IMR-90 (cell line): Measurements from ENCODE around the gene AKAP9. TPM values are rescaled to one million over a fixed set of nuclear protein-coding genes. Genes with fewer than 3 reads are reported as not detected.

Source experiments
- ATAC-seq: fragments of 200-7000 bp; cut with Tn5 transposase; 2 replicates; pipeline ENCODE4 v1.9.1; 2020; ENCODE audit warnings: low read depth, mild to moderate bottlenecking, moderate library complexity
- BruUV-seq: library from RNA; stranded (reverse); fragments of 400-500 nt; replicated peaks from 2 replicates; lab custom pipeline; 2021; lab: Mats Ljungman, UMichigan
- CTCF ChIA-PET: fragments of 300-600 bp; formaldehyde crosslinking; extraction: SDS; loops from one replicate; lab custom pipeline; 2021; ENCODE audit warnings: antibody characterized with exemption; lab: Yijun Ruan, JAX
- POLR2A ChIA-PET: fragments of 300-600 bp; sonication (Branson Sonifier 250); formaldehyde crosslinking; loops from one replicate; lab custom pipeline; 2022; ENCODE audit warnings: antibody characterized with exemption; ENCODE audit not compliant: unreplicated experiment; lab: Charles Lee
- DNase-seq: peaks from one replicate; pipeline ENCODE4 v3.0.0; 2013
- H2AFZ ChIP-seq: replicated peaks from 2 replicates; pipeline ENCODE3; 2013; ENCODE audit warnings: low read length, mild to moderate bottlenecking; ENCODE audit not compliant: poor library complexity
- H2AK5ac ChIP-seq: 2 replicates; pipeline ENCODE4 v1.6.1; 2013; ENCODE audit warnings: low read depth, low read length, inconsistent platforms
- H2AK9ac ChIP-seq: replicated peaks from 2 replicates; pipeline ENCODE3; 2013; ENCODE audit warnings: mild to moderate bottlenecking, low read depth, low read length, moderate library complexity; ENCODE audit not compliant: poor library complexity
- H2BK120ac ChIP-seq: 2 replicates; pipeline ENCODE4 v1.6.1; 2013; ENCODE audit warnings: low read depth, low read length, inconsistent platforms
- H2BK15ac ChIP-seq: 3 replicates; pipeline ENCODE4 v1.6.1; 2013; ENCODE audit warnings: low read depth, low read length, inconsistent platforms
- H2BK20ac ChIP-seq: 2 replicates; pipeline ENCODE4 v1.6.1; 2013; ENCODE audit warnings: low read depth, mild to moderate bottlenecking, inconsistent platforms, low read length, moderate library complexity
- H2BK5ac ChIP-seq: 2 replicates; pipeline ENCODE4 v1.6.1; 2013; ENCODE audit warnings: mild to moderate bottlenecking, low read depth, low read length, inconsistent platforms; ENCODE audit not compliant: poor library complexity, severe bottlenecking
- H3K14ac ChIP-seq: replicated peaks from 2 replicates; pipeline ENCODE4 v1.6.1; 2013; ENCODE audit warnings: low read depth, low read length, inconsistent platforms
- H3K18ac ChIP-seq: 2 replicates; pipeline ENCODE4 v1.6.1; 2013; ENCODE audit warnings: low read depth, low read length, control low read depth
- H3K23ac ChIP-seq: 2 replicates; pipeline ENCODE4 v1.6.1; 2013; ENCODE audit warnings: low read depth, low read length, inconsistent platforms
- H3K27ac ChIP-seq: 2 replicates; pipeline ENCODE4 v1.5.1; 2013; ENCODE audit warnings: mild to moderate bottlenecking, control low read depth, low read length; ENCODE audit not compliant: insufficient read depth
- H3K27me3 ChIP-seq: 2 replicates; pipeline ENCODE4 v1.6.1; 2013; ENCODE audit warnings: low read length; ENCODE audit not compliant: control insufficient read depth, insufficient read depth
- H3K36me3 ChIP-seq: 2 replicates; pipeline ENCODE4 v1.6.1; 2013; ENCODE audit warnings: low read length, mixed read lengths; ENCODE audit not compliant: control insufficient read depth, insufficient read depth
- H3K4ac ChIP-seq: 2 replicates; pipeline ENCODE4 v1.6.1; 2013; ENCODE audit warnings: low read depth, low read length, inconsistent platforms
- H3K4me1 ChIP-seq: 2 replicates; pipeline ENCODE4 v1.6.1; 2013; ENCODE audit warnings: low read length, mixed read lengths; ENCODE audit not compliant: control insufficient read depth, insufficient read depth
- H3K4me2 ChIP-seq: 2 replicates; pipeline ENCODE4 v1.6.1; 2013; ENCODE audit warnings: low read depth, mild to moderate bottlenecking, control low read depth, low read length, moderate library complexity
- H3K4me3 ChIP-seq: 2 replicates; pipeline ENCODE4 v1.5.1; 2013; ENCODE audit warnings: low read depth, mild to moderate bottlenecking, control low read depth, low read length, moderate library complexity; ENCODE audit not compliant: insufficient read depth
- H3K56ac ChIP-seq: 2 replicates; pipeline ENCODE4 v1.6.1; 2013; ENCODE audit warnings: low read length, inconsistent platforms; ENCODE audit not compliant: insufficient read depth; ENCODE audit errors: extremely low read depth
- H3K79me1 ChIP-seq, 2 experiments: 2 replicates each; pipeline ENCODE4 v1.6.1; 2013; ENCODE audit warnings: low read length in 2 of 2, inconsistent platforms in 1 of 2, low read depth in 1 of 2
- H3K9ac ChIP-seq: 2 replicates; pipeline ENCODE4 v1.6.1; 2013; ENCODE audit warnings: low read depth, low read length, control low read depth
- H3K9me1 ChIP-seq: 2 replicates; pipeline ENCODE4 v1.6.1; 2013; ENCODE audit warnings: low read length, inconsistent platforms; ENCODE audit not compliant: insufficient read depth
- H3K9me3 ChIP-seq: 2 replicates; pipeline ENCODE4 v1.6.1; 2013; ENCODE audit warnings: low read length; ENCODE audit not compliant: control insufficient read depth, insufficient read depth
- H4K20me1 ChIP-seq: 2 replicates; pipeline ENCODE4 v1.6.1; 2013; ENCODE audit warnings: low read length, inconsistent platforms; ENCODE audit not compliant: insufficient read depth
- H4K5ac ChIP-seq: 2 replicates; pipeline ENCODE4 v1.6.1; 2013; ENCODE audit warnings: mild to moderate bottlenecking, low read depth, low read length, control low read depth
- H4K8ac ChIP-seq, 2 experiments: 2 replicates each; pipeline ENCODE4 v1.6.1; 2013; ENCODE audit warnings: low read depth in 2 of 2, low read length in 2 of 2, control low read depth in 1 of 2, inconsistent platforms in 1 of 2
- H4K91ac ChIP-seq: 2 replicates; pipeline ENCODE4 v1.6.1; 2013; ENCODE audit warnings: low read depth, low read length, inconsistent platforms; ENCODE audit not compliant: insufficient read depth
- CEBPB ChIP-seq: IDR thresholded peaks from 2 replicates; pipeline ENCODE4 v1.6.1; 2012; ENCODE audit warnings: low read depth, low read length, improper control_type of control experiment
- CHD1 ChIP-seq: IDR thresholded peaks from 2 replicates; pipeline ENCODE4 v1.6.1; 2012; ENCODE audit warnings: low read depth, low read length, improper control_type of control experiment
- ELK1 ChIP-seq: fragments of 150-350 bp; IDR thresholded peaks from 2 replicates; pipeline ENCODE4 v1.6.1; 2016; ENCODE audit warnings: low read depth, mild to moderate bottlenecking, low read length, moderate library complexity, borderline replicate concordance
- MAFK ChIP-seq: IDR thresholded peaks from 2 replicates; pipeline ENCODE4 v1.6.1; 2012; ENCODE audit warnings: low read depth, low read length, improper control_type of control experiment
- POLR2A ChIP-seq: IDR thresholded peaks from 2 replicates; pipeline ENCODE4 v1.6.1; 2012; ENCODE audit warnings: mild to moderate bottlenecking, low read depth, low read length
- RAD21 ChIP-seq: IDR thresholded peaks from 2 replicates; pipeline ENCODE4 v1.6.1; 2012; ENCODE audit warnings: low read length, improper control_type of control experiment
- SMC3 ChIP-seq: fragments of 150-350 bp; IDR thresholded peaks from 2 replicates; pipeline ENCODE4 v1.6.1; 2016; ENCODE audit warnings: low read depth, mild to moderate bottlenecking, antibody characterized with exemption, low read length, moderate library complexity
- dilution Hi-C: fragments of 300-500 bp; cut with HindIII; formaldehyde crosslinking; loops from one replicate; pipeline ENCODE4 v1.14.3; 2018; ENCODE audit warnings: low sequenced_read_pairs; ENCODE audit not compliant: unreplicated experiment
- in situ Hi-C: fragments of 300-500 bp; cut with MboI; formaldehyde crosslinking; loops from 3 replicates; pipeline ENCODE4 v1.14.3; 2019; ENCODE audit warnings: low sequenced_read_pairs, inconsistent platforms, mixed read lengths
- intact Hi-C: fragments of 100-400 bp; cut with micrococcal nuclease; formaldehyde crosslinking; loops from 2 replicates; pipeline ENCODE4 v1.10.0; 2022
- polyA plus RNA-seq, 3 experiments: library from polyadenylated mRNA; depleted of rRNA; stranded (reverse); fragments of >200 nt; gene quantifications; 2 replicates each; pipeline ENCODE4 v1.2.3, GENCODE V29; 2012; ENCODE audit warnings: low replicate concordance in 1 of 3
- total RNA-seq: library from RNA; depleted of rRNA; stranded (reverse); fragments of >200 nt; gene quantifications from 2 replicates; pipeline ENCODE4 v1.2.3, GENCODE V29; 2012
- TF ChIP-seq, protein P1 (sequence below): fragments of 150-350 bp; IDR thresholded peaks from 2 replicates; pipeline ENCODE4 v1.6.1; 2017; ENCODE audit warnings: mild to moderate bottlenecking, antibody characterized with exemption, low read length, low read depth
- TF ChIP-seq, protein P2 (sequence below): conservative IDR thresholded peaks from 2 replicates; pipeline ENCODE4 v1.5.1; 2012; ENCODE audit warnings: mild to moderate bottlenecking, low read depth, low read length, improper control_type of control experiment

AKAP9 gene
- total and polyA plus RNA-seq, 2 of the 4 experiments (the other 2 are of a cell fraction), result 9.7 to 25.3 TPM

DNA sequence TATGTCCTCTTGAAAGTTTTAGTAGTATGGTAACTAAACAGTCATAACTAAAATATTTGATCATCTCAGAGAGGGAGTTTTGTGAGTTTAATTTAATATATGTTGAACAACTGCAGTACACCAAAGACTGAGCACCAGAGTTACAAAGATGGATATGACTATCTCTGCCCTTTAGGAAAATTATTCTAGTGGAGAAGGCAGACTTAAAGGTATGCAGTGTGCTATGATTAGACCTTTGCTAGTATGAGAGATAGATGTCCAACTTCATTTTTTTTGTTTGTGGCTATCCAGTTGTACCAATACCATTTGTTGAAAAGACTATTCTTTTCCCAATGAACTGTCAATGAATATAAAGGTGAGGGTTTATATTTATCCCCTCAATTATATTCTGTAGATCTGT lies 33.4 kb downstream of the AKAP9 start:
- no peak for ATAC-seq
- Histone ChIP-seq H3K4me2 (no peak overlapping the region), H2AK5ac (no peak overlapping the region), H3K4ac (no peak overlapping the region), H2BK20ac (no peak overlapping the region), H3K56ac (no peak overlapping the region), H4K91ac (no peak overlapping the region), H2AK9ac (no peak overlapping the region), H2BK120ac (no peak overlapping the region), H3K4me3 (no peak overlapping the region), H2BK15ac (no peak overlapping the region), H2BK5ac (no peak overlapping the region), H3K9ac (no peak overlapping the region), H3K18ac (no peak overlapping the region), H2AFZ (no peak overlapping the region), H3K23ac (no peak overlapping the region), H3K9me1 (0 out of 2 replicates have a peak, but pooled peaks cover 4% of the 10 kb centered on the region), H4K5ac (no peak overlapping the region), H4K8ac (no peak overlapping the region), H4K20me1 (no peaks in the 10 kb centered on the region; the same call in none of the 2 replicates), H3K14ac (no peak overlapping the region), H3K9me3 (no peaks in the 10 kb centered on the region), H3K4me1 (no peaks in the 10 kb centered on the region), H3K27me3 (no peaks in the 10 kb centered on the region), H3K79me1 (peaks cover 14 to 16% of the 10 kb centered on the region in 2 experiments), H3K27ac (no peak overlapping the region), H3K36me3 (peaks cover 7% of the 10 kb centered on the region; the same call in 1 of the 2 replicates)
- BruUV-seq, result no TSS peak
- dilution Hi-C loops, result no loop called here
- TF ChIP-seq, protein P1, sequence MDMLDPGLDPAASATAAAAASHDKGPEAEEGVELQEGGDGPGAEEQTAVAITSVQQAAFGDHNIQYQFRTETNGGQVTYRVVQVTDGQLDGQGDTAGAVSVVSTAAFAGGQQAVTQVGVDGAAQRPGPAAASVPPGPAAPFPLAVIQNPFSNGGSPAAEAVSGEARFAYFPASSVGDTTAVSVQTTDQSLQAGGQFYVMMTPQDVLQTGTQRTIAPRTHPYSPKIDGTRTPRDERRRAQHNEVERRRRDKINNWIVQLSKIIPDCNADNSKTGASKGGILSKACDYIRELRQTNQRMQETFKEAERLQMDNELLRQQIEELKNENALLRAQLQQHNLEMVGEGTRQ, result no peak
- no peak for TF ChIP-seq CHD1
- TF ChIP-seq CEBPB, result no peak
- TF ChIP-seq MAFK, result no peak
- TF ChIP-seq SMC3, result no peak
- TF ChIP-seq ELK1, result no peak
- TF ChIP-seq RAD21, result no peak
- TF ChIP-seq, protein P2, sequence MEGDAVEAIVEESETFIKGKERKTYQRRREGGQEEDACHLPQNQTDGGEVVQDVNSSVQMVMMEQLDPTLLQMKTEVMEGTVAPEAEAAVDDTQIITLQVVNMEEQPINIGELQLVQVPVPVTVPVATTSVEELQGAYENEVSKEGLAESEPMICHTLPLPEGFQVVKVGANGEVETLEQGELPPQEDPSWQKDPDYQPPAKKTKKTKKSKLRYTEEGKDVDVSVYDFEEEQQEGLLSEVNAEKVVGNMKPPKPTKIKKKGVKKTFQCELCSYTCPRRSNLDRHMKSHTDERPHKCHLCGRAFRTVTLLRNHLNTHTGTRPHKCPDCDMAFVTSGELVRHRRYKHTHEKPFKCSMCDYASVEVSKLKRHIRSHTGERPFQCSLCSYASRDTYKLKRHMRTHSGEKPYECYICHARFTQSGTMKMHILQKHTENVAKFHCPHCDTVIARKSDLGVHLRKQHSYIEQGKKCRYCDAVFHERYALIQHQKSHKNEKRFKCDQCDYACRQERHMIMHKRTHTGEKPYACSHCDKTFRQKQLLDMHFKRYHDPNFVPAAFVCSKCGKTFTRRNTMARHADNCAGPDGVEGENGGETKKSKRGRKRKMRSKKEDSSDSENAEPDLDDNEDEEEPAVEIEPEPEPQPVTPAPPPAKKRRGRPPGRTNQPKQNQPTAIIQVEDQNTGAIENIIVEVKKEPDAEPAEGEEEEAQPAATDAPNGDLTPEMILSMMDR, result no peak
- TF ChIP-seq POLR2A, result no peak
- no peak for DNase-seq
- ChIA-PET CTCF (no interaction called here), POLR2A (no interaction called here)
- intact Hi-C loops, result no loop called here
- in situ Hi-C loops, result no loop called here
